Measurements from ENCODE around the gene ZNF500.

DNA sequence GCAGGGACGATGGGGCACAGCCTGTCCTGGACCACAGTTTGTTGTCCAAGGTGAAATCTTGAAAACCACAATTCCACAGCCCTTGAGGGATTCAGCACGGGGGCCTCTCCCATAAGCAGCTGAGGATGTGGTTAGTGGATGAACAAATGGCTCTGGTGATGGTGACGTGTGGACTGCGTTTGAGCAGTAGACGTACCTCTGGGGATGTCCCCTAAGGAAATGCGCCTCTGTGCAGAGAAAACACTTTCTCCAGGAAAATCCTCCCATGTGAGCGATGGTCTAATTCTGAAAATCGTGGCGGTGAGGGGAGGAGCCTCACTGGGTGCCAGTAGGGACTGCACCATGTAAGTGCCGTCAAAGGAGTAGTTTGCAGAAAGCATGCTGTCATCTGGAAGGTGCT is 23.9 kb upstream of the ZNF500 start:
- TF ChIP-seq, protein P1, sequence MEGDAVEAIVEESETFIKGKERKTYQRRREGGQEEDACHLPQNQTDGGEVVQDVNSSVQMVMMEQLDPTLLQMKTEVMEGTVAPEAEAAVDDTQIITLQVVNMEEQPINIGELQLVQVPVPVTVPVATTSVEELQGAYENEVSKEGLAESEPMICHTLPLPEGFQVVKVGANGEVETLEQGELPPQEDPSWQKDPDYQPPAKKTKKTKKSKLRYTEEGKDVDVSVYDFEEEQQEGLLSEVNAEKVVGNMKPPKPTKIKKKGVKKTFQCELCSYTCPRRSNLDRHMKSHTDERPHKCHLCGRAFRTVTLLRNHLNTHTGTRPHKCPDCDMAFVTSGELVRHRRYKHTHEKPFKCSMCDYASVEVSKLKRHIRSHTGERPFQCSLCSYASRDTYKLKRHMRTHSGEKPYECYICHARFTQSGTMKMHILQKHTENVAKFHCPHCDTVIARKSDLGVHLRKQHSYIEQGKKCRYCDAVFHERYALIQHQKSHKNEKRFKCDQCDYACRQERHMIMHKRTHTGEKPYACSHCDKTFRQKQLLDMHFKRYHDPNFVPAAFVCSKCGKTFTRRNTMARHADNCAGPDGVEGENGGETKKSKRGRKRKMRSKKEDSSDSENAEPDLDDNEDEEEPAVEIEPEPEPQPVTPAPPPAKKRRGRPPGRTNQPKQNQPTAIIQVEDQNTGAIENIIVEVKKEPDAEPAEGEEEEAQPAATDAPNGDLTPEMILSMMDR (IDR thresholded peaks at IDR 0.05 in 2 of 3, conservative IDR thresholded peaks at IDR 0.05 in 1 of 3; ENCODE audit: borderline replicate concordance in 1 of 3, insufficient read depth in 1 of 3, low read depth in 2 of 3, low read length in 2 of 3) = no peak
- TF ChIP-seq ZNF274 (IDR thresholded peaks at IDR 0.05; ENCODE audit: low read depth, low read length) = no peak
- TF ChIP-seq, protein P2, sequence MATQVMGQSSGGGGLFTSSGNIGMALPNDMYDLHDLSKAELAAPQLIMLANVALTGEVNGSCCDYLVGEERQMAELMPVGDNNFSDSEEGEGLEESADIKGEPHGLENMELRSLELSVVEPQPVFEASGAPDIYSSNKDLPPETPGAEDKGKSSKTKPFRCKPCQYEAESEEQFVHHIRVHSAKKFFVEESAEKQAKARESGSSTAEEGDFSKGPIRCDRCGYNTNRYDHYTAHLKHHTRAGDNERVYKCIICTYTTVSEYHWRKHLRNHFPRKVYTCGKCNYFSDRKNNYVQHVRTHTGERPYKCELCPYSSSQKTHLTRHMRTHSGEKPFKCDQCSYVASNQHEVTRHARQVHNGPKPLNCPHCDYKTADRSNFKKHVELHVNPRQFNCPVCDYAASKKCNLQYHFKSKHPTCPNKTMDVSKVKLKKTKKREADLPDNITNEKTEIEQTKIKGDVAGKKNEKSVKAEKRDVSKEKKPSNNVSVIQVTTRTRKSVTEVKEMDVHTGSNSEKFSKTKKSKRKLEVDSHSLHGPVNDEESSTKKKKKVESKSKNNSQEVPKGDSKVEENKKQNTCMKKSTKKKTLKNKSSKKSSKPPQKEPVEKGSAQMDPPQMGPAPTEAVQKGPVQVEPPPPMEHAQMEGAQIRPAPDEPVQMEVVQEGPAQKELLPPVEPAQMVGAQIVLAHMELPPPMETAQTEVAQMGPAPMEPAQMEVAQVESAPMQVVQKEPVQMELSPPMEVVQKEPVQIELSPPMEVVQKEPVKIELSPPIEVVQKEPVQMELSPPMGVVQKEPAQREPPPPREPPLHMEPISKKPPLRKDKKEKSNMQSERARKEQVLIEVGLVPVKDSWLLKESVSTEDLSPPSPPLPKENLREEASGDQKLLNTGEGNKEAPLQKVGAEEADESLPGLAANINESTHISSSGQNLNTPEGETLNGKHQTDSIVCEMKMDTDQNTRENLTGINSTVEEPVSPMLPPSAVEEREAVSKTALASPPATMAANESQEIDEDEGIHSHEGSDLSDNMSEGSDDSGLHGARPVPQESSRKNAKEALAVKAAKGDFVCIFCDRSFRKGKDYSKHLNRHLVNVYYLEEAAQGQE (IDR thresholded peaks at IDR 0.05; ENCODE audit: low read depth) = no peak
- TF ChIP-seq FOSL1 (IDR thresholded peaks at IDR 0.05; ENCODE audit: low read depth) = no peak
- TF ChIP-seq SRF (IDR thresholded peaks at IDR 0.05; ENCODE audit: low read depth) = no peak
- TF ChIP-seq POLR2A (IDR thresholded peaks at IDR 0.05; ENCODE audit: borderline replicate concordance, extremely low read depth, insufficient read depth, insufficient read length) = no peak
- TF ChIP-seq, protein P3, sequence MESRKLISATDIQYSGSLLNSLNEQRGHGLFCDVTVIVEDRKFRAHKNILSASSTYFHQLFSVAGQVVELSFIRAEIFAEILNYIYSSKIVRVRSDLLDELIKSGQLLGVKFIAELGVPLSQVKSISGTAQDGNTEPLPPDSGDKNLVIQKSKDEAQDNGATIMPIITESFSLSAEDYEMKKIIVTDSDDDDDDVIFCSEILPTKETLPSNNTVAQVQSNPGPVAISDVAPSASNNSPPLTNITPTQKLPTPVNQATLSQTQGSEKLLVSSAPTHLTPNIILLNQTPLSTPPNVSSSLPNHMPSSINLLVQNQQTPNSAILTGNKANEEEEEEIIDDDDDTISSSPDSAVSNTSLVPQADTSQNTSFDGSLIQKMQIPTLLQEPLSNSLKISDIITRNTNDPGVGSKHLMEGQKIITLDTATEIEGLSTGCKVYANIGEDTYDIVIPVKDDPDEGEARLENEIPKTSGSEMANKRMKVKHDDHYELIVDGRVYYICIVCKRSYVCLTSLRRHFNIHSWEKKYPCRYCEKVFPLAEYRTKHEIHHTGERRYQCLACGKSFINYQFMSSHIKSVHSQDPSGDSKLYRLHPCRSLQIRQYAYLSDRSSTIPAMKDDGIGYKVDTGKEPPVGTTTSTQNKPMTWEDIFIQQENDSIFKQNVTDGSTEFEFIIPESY (IDR thresholded peaks at IDR 0.05; ENCODE audit: extremely low read depth, insufficient replicate concordance, low read length) = no peak
- no peak for TF ChIP-seq TCF7L2 (IDR thresholded peaks at IDR 0.05; ENCODE audit: borderline replicate concordance, extremely low read depth, insufficient read depth, insufficient read length)
- TF ChIP-seq EZH2 (IDR thresholded peaks at IDR 0.05) = no peak
- no peak for TF ChIP-seq YY1 (IDR thresholded peaks at IDR 0.05; ENCODE audit: extremely low read depth, insufficient replicate concordance, low read depth, low read length)
- TF ChIP-seq CBX3 (IDR thresholded peaks at IDR 0.05; ENCODE audit: low read depth) = no peak
- TF ChIP-seq JUND (IDR thresholded peaks at IDR 0.05) = no peak
- no peak for TF ChIP-seq POLR2AphosphoS5 (IDR thresholded peaks at IDR 0.05; ENCODE audit: low read depth, low read length)
- no peak for TF ChIP-seq EZH2phosphoT487 (IDR thresholded peaks at IDR 0.05; ENCODE audit: borderline replicate concordance)
